Activated CD4-positive, alpha-beta T cell treated with anti-CD3 and anti-CD28 coated beads, Interleukin-2, amount 10 ng/mL, durations not matched to agents 7 days and 5 days (primary cell): ENCODE results near the gene IGHMBP2. TPM values are rescaled to one million over a fixed set of nuclear protein-coding genes. Genes with fewer than 3 reads are reported as not detected.

ENCODE experiments used
- CTCF ChIA-PET: fragments of 350-600 bp; sonication (Branson Sonifier 250); formaldehyde crosslinking; loops from one replicate; lab custom pipeline; 2021; ENCODE audit warnings: antibody characterized with exemption; lab: Charles Lee
- POLR2A ChIA-PET: fragments of 350-600 bp; sonication (Branson Sonifier 250); formaldehyde crosslinking; loops from one replicate; lab custom pipeline; 2021; ENCODE audit warnings: antibody characterized with exemption; lab: Charles Lee
- DNase-seq: peaks from one replicate; pipeline ENCODE4 v3.0.0-alpha.2; 2020
- H3K27ac Mint-ChIP-seq: one replicate; pipeline ENCODE4 v1.8.0; 2021; ENCODE audit warnings: mild to moderate bottlenecking, moderate library complexity, mixed read lengths
- H3K27me3 Mint-ChIP-seq: one replicate; pipeline ENCODE4 v1.8.0; 2021; ENCODE audit warnings: mixed read lengths
- H3K36me3 Mint-ChIP-seq: one replicate; pipeline ENCODE4 v1.8.0; 2021; ENCODE audit warnings: low read depth, mixed read lengths
- H3K4me1 Mint-ChIP-seq: one replicate; pipeline ENCODE4 v1.8.0; 2021; ENCODE audit warnings: mixed read lengths
- H3K4me3 Mint-ChIP-seq: one replicate; pipeline ENCODE4 v1.8.0; 2021; ENCODE audit warnings: mild to moderate bottlenecking, moderate library complexity, mixed read lengths
- H3K9me3 Mint-ChIP-seq: one replicate; pipeline ENCODE4 v1.8.0; 2021; ENCODE audit warnings: mixed read lengths
- total RNA-seq, 2 experiments: library from RNA; stranded (reverse); gene quantifications; one replicate each; pipeline ENCODE4 v1.2.3, GENCODE V29; 2021

The IGHMBP2 gene
- total RNA-seq, 2 experiments from 2014 or later: 23.9 to 28.3 TPM

DNA sequence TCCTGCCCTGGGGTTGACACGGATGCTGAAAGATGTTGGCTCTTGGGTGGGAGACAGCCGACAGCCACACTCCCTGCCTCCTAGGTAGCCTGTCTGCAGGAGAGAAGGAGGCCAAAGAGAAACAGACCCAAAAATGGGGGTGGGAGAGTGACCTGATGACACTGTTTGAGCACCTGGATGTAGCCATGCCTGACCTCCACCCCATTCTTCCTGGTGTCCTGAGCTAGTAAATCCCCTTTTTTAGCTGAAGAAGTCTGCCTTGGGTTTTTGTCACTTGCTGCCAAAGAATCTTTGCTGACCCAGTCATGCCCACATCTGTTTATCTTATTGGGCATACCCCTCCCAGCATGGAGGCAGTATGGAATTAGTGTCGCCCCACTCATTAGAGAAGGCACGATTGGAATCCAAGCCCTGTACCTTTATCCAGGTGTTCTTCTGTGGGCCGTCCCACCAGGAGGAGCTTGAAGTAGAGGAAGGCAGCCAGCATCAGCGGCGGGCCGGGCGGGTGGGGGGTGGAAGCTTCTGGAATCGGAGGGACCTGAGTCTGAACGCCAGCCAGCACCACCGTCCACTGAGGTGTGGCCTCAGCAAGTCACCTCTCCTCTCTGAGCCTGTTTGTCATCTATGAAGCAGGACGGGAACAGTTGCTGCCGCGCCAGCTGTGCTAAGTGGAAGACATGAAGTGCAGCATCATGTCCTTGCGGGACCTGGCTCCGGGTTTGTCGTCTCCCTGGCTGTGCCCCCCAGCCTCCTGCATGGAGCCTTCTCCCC, 37.8 kb downstream of the IGHMBP2 start:
- Mint-ChIP-seq H3K4me3 (no peak overlapping the region), H3K9me3 (no peaks in the 10 kb centered on the region), H3K27ac (no peak overlapping the region), H3K36me3 (peaks cover 5% of the 10 kb centered on the region), H3K4me1 (no peaks in the 10 kb centered on the region), H3K27me3 (no peaks in the 10 kb centered on the region)
- POLR2A ChIA-PET: no interaction called here
- CTCF ChIA-PET: no interaction called here
- DNase-seq: no peak

DNA sequence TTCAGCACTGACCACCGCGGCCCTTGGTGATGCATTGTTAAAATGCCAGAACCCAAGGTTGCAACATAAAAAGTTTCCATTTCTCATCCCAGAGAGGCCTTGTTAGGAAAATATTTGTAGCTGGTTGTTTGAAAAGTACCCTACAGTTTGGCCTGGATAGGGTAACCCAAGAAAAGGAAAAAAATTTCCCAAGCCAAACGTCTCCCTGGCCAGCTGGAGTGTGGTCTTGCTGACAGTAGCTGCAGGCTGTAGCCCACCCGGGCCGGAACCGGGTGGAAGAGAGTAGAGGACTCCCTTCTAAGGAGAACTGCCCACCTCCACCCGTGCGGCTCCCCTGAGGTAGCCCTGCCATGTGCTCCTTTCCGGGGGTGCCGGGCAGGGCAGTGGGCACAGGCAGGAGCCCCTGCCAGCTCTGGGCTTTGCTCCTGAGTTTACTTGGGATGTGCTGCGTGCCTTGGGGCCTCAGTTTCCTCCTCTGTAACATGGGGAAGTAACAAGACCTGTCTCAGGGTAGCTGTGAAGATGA, 38.5 kb downstream of the IGHMBP2 start:
- H3K27ac Mint-ChIP-seq: no peak overlapping the region
- no peaks in the 10 kb centered on the region for H3K9me3 Mint-ChIP-seq
- peaks cover 5% of the 10 kb centered on the region for H3K36me3 Mint-ChIP-seq
- H3K4me1 Mint-ChIP-seq: no peaks in the 10 kb centered on the region
- no peak overlapping the region for H3K4me3 Mint-ChIP-seq
- ChIA-PET CTCF (interaction anchor here (1.0 kb wide), 1 partner anchor 232 kb away, joined by 3 read pairs; no protein-coding TSS in a partner anchor), POLR2A (no interaction called here)
- no peaks in the 10 kb centered on the region for H3K27me3 Mint-ChIP-seq
- no peak for DNase-seq

DNA sequence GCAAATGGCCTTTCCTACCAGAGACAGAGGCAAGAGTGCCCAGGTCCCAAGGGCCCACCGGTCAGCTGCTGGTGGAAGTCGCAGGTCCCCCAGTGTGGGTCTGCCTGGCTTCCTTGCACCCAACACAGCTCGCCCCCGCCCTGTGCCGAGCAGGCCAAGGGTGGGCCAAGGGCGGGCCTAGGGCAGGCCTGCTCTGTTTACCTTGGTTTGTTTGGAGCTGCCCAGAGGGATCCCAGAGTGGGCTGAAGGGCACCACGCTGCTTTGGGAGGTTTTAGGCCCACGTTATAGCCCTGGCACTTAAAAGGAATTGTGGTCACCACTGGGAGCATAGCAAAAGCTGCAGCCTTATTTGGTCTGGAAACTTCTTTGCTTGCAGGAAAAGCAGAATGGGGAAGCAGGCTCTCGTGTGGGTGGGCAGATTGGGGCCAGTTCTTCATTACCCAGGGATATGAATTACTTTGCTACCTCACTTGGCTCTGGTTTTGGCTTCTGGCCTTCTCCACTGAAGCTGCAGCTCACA, 39.1 kb downstream of the IGHMBP2 start:
- Mint-ChIP-seq H3K4me1 (peaks cover 1% of the 10 kb centered on the region), H3K9me3 (no peaks in the 10 kb centered on the region), H3K36me3 (peaks cover 5% of the 10 kb centered on the region), H3K27me3 (no peaks in the 10 kb centered on the region), H3K4me3 (no peak overlapping the region), H3K27ac (no peak overlapping the region)
- no peak for DNase-seq
- ChIA-PET POLR2A (no interaction called here), CTCF (interaction anchor here (1.0 kb wide), 1 partner anchor 233 kb away, joined by 3 read pairs; no protein-coding TSS in a partner anchor)

- no peaks in the 10 kb centered on the region for H3K27me3 Mint-ChIP-seq
- no peak overlapping the region for H3K27ac Mint-ChIP-seq
- H3K36me3 Mint-ChIP-seq: no peaks in the 10 kb centered on the region
- no peak overlapping the region for H3K4me3 Mint-ChIP-seq
- no peak for DNase-seq
- CTCF ChIA-PET: no interaction called here
- H3K9me3 Mint-ChIP-seq: no peaks in the 10 kb centered on the region
- peaks cover 5% of the 10 kb centered on the region for H3K4me1 Mint-ChIP-seq
- POLR2A ChIA-PET: no interaction called here
Observed at GRCh38 chr11:68946416-68947090, 42.9 kb downstream of the IGHMBP2 start.

GRCh38 chr11:68947151-68947550, 43.5 kb downstream of the IGHMBP2 start:
- DNase-seq: no peak
- no peaks in the 10 kb centered on the region for H3K9me3 Mint-ChIP-seq
- H3K27ac Mint-ChIP-seq: no peak overlapping the region
- ChIA-PET CTCF (no interaction called here), POLR2A (no interaction called here)
- no peaks in the 10 kb centered on the region for H3K27me3 Mint-ChIP-seq
- H3K4me1 Mint-ChIP-seq: peaks cover 5% of the 10 kb centered on the region
- H3K36me3 Mint-ChIP-seq: no peaks in the 10 kb centered on the region
- no peak overlapping the region for H3K4me3 Mint-ChIP-seq

DNA sequence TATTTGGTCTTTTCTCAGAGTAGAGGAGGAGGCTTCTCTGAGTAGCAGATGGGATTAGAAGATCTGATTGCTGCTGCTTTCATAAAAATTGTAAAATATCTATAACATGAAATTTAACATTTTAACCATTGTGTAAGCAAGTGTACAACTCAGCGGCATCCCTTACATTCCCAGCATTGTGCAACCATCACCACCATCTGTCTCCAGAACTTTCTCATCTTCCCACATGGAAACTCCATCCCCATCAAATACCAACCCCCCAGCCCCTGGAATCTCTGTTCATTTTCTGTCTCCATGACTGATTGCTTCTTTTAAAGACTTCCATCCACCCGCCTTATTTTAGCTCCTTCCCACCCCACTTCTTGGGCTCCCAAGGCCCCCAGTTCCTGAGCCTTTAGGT, 44.8 kb downstream of the IGHMBP2 start:
- no peaks in the 10 kb centered on the region for H3K27me3 Mint-ChIP-seq
- H3K9me3 Mint-ChIP-seq: no peaks in the 10 kb centered on the region
- no peak overlapping the region for H3K4me3 Mint-ChIP-seq
- no peak for DNase-seq
- H3K4me1 Mint-ChIP-seq: peaks cover 5% of the 10 kb centered on the region
- no peaks in the 10 kb centered on the region for H3K36me3 Mint-ChIP-seq
- no peak overlapping the region for H3K27ac Mint-ChIP-seq
- POLR2A ChIA-PET: no interaction called here
- CTCF ChIA-PET: no interaction called here

GRCh38 chr11:68948935-68949334, 45.2 kb downstream of the IGHMBP2 start:
- ChIA-PET POLR2A (no interaction called here), CTCF (interaction anchor here (0.9 kb wide), 1 partner anchor 16 kb away, joined by 3 read pairs; no protein-coding TSS in a partner anchor)
- Mint-ChIP-seq H3K27me3 (no peaks in the 10 kb centered on the region), H3K36me3 (no peaks in the 10 kb centered on the region), H3K4me1 (peaks cover 5% of the 10 kb centered on the region), H3K27ac (no peak overlapping the region), H3K9me3 (no peaks in the 10 kb centered on the region), H3K4me3 (no peak overlapping the region)
- no peak for DNase-seq

DNA sequence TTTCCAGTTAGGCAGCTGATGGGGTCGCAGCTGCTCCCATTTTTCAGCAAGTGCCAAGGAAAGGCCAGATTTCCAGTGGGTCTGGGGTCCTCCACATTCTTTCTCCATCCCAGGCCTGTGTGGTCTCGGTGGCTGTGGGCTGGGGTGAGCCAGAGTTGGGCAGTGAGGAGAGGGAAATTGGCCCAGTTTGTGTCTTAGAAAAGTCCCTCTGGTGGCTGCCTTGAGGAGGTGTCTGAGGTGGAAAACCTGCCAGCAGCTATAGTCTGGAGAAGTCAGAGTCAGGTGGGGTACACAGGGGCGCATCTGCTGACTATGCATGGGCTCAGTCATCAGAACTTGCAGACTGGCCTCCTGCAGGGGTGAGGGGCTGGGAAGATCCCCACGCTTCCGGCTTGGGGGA, 46.6 kb downstream of the IGHMBP2 start:
- H3K4me3 Mint-ChIP-seq: no peak overlapping the region
- no peaks in the 10 kb centered on the region for H3K9me3 Mint-ChIP-seq
- H3K36me3 Mint-ChIP-seq: no peaks in the 10 kb centered on the region
- no peak overlapping the region for H3K27ac Mint-ChIP-seq
- CTCF ChIA-PET: interaction anchor here (0.6 to 1.1 kb wide), 2 partner anchors 200 to 909 kb away, joined by 3 read pairs; no protein-coding TSS in a partner anchor
- POLR2A ChIA-PET: no interaction called here
- H3K4me1 Mint-ChIP-seq: peaks cover 6% of the 10 kb centered on the region
- peak; percentile 18 for DNase-seq
- H3K27me3 Mint-ChIP-seq: no peaks in the 10 kb centered on the region

DNA sequence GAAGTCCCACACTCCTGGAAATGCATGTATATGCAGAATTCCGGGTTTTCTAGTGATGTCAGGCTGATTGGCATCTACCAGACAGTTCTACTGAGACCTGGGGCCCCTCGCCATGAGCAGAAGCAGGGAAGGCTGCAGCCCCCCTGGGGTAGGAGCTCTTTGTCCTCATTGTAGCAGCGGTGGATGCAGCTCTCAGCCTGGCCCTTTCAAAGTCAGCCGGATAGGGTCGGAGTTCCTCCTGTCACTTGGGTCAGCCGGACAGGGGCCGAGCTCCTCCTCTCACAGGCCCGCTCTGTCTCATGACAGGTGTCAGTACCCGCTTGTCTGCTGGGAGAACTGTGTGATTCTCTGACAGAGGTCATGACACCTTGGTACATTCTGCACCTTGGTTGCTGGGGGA, 47.1 kb downstream of the IGHMBP2 start:
- peaks cover 7% of the 10 kb centered on the region for H3K4me1 Mint-ChIP-seq
- no peaks in the 10 kb centered on the region for H3K9me3 Mint-ChIP-seq
- no peak overlapping the region for H3K27ac Mint-ChIP-seq
- no peak overlapping the region for H3K4me3 Mint-ChIP-seq
- CTCF ChIA-PET: interaction anchor here (0.6 to 1.3 kb wide), 3 partner anchors 13 to 909 kb away, joined by 3 to 4 read pairs (median 3); no protein-coding TSS in a partner anchor
- no peaks in the 10 kb centered on the region for H3K36me3 Mint-ChIP-seq
- no peak for DNase-seq
- POLR2A ChIA-PET: no interaction called here
- H3K27me3 Mint-ChIP-seq: no peaks in the 10 kb centered on the region

GRCh38 chr11:68954836-68955606, 51.3 kb downstream of the IGHMBP2 start:
- Mint-ChIP-seq H3K27me3 (no peaks in the 10 kb centered on the region), H3K4me1 (peaks cover 2% of the 10 kb centered on the region), H3K27ac (no peak overlapping the region), H3K9me3 (no peaks in the 10 kb centered on the region), H3K4me3 (no peak overlapping the region), H3K36me3 (no peaks in the 10 kb centered on the region)
- CTCF ChIA-PET: no interaction called here
- DNase-seq: no peak
- POLR2A ChIA-PET: no interaction called here

- CTCF ChIA-PET: no interaction called here
- Mint-ChIP-seq H3K4me1 (peaks cover 2% of the 10 kb centered on the region), H3K27ac (no peak overlapping the region), H3K27me3 (no peaks in the 10 kb centered on the region), H3K36me3 (no peaks in the 10 kb centered on the region), H3K4me3 (no peak overlapping the region), H3K9me3 (no peaks in the 10 kb centered on the region)
- DNase-seq: no peak
- POLR2A ChIA-PET: no interaction called here
Observed at GRCh38 chr11:68955607-68955958, 51.9 kb downstream of the IGHMBP2 start.

GRCh38 chr11:68956142-68956541, 52.5 kb downstream of the IGHMBP2 start:
- no peaks in the 10 kb centered on the region for H3K9me3 Mint-ChIP-seq
- H3K4me3 Mint-ChIP-seq: no peak overlapping the region
- CTCF ChIA-PET: no interaction called here
- no peaks in the 10 kb centered on the region for H3K27me3 Mint-ChIP-seq
- peaks cover 2% of the 10 kb centered on the region for H3K4me1 Mint-ChIP-seq
- POLR2A ChIA-PET: no interaction called here
- no peak overlapping the region for H3K27ac Mint-ChIP-seq
- no peak for DNase-seq
- no peaks in the 10 kb centered on the region for H3K36me3 Mint-ChIP-seq
